Kidney epithelial cell (primary cell): Measurements from ENCODE around the gene BMP7. TPM values are rescaled to one million over a fixed set of nuclear protein-coding genes. Genes with fewer than 3 reads are reported as not detected.
"Not testable (repeated sequence)": the region's sequence is repeated elsewhere in the genome, so short reads cannot be mapped to it uniquely, and the experiment has no call there.

Experiments
- DNase-seq: peaks from one replicate; pipeline ENCODE4 v3.0.0-alpha.2; 2010; ENCODE audit warnings: low read depth
- H3K27me3 ChIP-seq: 2 replicates; pipeline ENCODE4 v1.6.0; 2011; ENCODE audit warnings: low read length; ENCODE audit not compliant: control insufficient read depth, insufficient read depth
- H3K36me3 ChIP-seq: 2 replicates; pipeline ENCODE4 v1.5.1; 2011; ENCODE audit warnings: low read length; ENCODE audit not compliant: control insufficient read depth, insufficient read depth
- H3K4me3 ChIP-seq: 2 replicates; pipeline ENCODE4 v1.5.1; 2011; ENCODE audit warnings: low read depth, mild to moderate bottlenecking, control low read depth, low read length
- CTCF ChIP-seq: IDR thresholded peaks from 2 replicates; pipeline ENCODE4 v1.5.1; 2011; ENCODE audit warnings: mild to moderate bottlenecking, moderate library complexity, low read length, control low read depth, inconsistent platforms; ENCODE audit not compliant: insufficient read depth, poor library complexity, severe bottlenecking
- total RNA-seq: library from RNA; depleted of rRNA; stranded (reverse); fragments of >200 nt; gene quantifications from 2 replicates; pipeline ENCODE4 v1.2.3, GENCODE V29; 2015

The BMP7 gene
- total RNA-seq, 1 donor from 2014 or later, result 21.8 TPM

DNA sequence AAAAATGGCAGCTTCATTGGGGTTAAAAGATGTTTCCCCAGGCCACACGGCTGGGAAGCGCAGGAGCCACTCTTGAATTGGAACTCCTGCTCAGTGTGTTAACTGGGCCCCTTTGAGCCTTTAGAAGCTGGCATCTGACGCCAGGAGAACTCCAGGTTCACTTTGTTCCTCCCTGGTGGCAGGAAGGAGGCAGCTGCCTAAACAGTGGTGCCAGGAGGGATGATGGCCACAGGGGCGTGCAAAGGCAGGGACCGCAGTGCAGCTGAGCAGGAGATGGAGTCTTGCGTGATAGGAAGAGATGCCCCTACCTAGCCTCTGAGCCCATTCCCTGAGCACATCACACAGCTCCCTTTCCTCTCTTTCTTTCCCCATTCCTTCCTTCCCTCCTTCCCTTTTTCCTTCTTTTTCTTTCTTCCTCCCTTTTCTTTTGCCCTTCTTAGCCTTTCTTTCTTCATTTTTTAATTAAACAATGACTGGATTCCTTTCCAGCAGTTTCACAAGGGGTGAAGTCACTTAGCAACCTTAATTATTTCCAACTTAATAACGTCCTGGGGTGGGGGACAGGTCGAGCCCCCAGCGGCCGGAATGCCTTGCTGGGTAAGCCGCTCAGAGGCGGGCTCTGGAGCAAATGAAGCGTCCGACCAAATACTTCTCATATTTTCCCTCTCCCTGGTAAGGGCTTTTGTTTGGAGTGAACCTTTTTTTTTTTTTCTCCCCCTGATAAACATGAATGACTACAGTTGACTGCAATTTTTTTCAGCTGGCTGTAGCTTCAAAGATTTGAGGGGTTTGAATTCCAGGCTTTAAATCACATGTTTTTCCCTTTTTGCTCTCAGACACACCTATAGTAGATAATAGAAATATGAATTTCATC is 20.8 kb upstream of the BMP7 start:
- no peaks in the 10 kb centered on the region for H3K36me3 ChIP-seq
- no peak for TF ChIP-seq CTCF

DNA sequence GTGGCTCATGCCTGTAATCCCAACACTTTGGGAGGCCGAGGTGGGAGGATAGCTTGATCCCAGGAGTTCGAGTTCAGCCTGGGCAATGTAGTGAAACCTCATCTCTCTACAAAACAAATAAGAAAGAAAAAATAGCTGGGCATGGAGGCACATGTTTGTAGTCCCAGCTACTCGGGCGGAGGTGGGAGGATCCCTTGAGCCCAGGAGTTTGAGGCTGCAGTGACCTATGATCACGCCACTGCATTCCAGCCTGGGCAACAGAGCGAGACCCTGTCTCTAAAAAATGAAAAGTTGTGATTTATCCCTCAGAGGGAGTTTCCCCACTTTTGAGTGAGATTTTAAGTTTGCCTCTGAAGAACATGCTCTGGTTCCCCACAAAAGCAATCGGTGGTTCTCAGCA is 17.4 kb upstream of the BMP7 start:
- Histone ChIP-seq H3K36me3 (no peaks in the 10 kb centered on the region), H3K27me3 (peaks cover 34% of the 10 kb centered on the region), H3K4me3 (no peak overlapping the region)
- no peak for DNase-seq
- TF ChIP-seq CTCF, result no peak

More for the DNA sequence above, 20.8 kb upstream of the BMP7 start:
- no peak for DNase-seq
- H3K27me3 ChIP-seq, result peaks cover 46% of the 10 kb centered on the region
- H3K4me3 ChIP-seq, result no peak overlapping the region

- H3K4me3 ChIP-seq, result no peak overlapping the region
- no peak for TF ChIP-seq CTCF
- DNase-seq, result no peak
- H3K36me3 ChIP-seq, result no peaks in the 10 kb centered on the region
- H3K27me3 ChIP-seq, result peaks cover 23% of the 10 kb centered on the region
Measured at GRCh38 chr20:57282670-57283361, 16.4 kb upstream of the BMP7 start.

DNA sequence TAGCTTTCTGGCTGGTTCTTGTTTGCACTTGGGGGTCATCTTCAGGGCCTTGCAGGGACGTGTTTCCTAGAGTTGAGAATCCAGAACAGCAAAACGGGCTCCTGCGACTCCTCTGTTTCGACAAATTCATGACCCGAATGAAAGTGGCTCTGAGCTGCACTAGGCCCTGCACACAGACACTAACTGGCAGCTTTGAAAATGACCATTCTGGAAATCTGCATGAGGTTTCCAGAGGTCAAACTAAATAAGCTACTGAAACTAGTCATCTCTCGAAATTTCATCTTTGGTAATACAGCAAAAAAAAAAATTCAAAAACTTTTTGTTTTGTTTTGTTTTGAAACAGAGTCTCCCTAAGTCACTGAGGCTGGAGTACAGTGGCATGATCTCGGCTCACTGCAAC is 15.5 kb upstream of the BMP7 start:
- DNase-seq, result no peak
- H3K36me3 ChIP-seq, result no peaks in the 10 kb centered on the region
- no peak overlapping the region for H3K4me3 ChIP-seq
- H3K27me3 ChIP-seq, result peaks cover 19% of the 10 kb centered on the region
- no peak for TF ChIP-seq CTCF

DNA sequence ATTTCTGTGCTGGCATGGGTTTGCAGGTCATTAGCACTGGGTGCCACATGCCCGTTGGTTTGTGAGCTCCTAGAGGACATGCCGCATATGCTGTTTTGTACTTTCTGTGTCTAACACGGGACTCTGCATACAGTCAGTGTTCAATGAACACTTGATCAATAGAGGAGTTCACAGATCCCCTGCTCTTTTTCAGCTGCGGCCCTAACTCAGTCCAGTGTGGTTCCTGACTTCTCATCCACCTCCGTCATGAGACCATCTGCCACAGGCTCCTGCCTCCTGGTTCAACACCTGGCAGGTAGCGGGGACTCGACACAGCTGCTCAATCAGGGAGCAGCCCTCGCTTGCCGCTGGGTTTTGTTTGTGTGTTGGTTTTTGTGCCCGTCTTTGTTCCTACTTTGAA is 13.8 kb upstream of the BMP7 start:
- Histone ChIP-seq H3K4me3 (no peak overlapping the region), H3K36me3 (no peaks in the 10 kb centered on the region), H3K27me3 (peaks cover 17% of the 10 kb centered on the region)
- no peak for TF ChIP-seq CTCF
- DNase-seq, result no peak

- H3K27me3 ChIP-seq, result peaks cover 13% of the 10 kb centered on the region
- not testable (repeated sequence) for H3K4me3 ChIP-seq, DNase-seq, H3K36me3 ChIP-seq
Measured at GRCh38 chr20:57279548-57279947, 13.1 kb upstream of the BMP7 start.
